ENCODE results near the gene TUBB. TPM values are rescaled to one million over a fixed set of nuclear protein-coding genes. Genes with fewer than 3 reads are reported as not detected.

Gene TUBB
- total and polyA plus RNA-seq, 2 donors (not counting 1 experiment from before 2014, with no cell fraction given), result 102 to 295 TPM

DNA sequence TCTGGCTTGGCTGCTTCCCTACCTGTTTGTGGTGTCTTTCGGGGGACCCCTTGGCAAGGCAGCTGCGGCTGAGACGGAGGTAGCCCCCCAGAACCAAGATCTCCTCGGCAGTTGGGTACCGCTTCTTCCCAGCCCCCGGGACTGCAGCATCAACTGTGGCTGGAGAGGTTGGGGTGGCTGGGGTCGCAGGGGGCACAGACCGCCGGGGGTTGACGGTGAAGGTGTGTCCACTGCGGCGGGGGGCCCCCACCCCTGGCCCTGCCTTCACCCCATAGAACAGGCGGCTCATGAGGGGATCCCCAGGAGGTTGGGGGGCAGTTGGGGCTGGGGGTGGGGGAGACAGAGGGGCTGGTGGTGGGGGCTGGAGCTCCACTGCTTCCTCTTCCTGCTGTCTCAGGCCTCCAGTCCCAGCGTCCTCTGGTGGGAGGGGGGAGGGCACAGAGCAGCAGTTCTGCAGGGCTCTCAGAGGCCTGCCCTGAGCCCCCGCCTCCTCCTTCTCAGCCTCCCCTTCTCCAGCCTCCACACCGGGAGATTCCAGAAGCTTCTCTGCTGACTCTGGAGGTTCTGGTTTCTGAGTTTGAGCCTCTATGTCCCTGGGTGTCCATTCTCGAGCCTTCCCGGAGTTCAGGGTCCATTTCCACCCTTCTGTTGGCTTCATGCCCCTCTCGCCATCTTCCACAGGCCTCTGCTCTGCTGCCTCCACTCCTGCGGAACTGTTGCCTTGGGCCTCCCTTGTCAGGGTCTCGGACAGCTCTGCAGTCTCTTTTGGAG lies 35.6 kb upstream of the TUBB start:
- Histone ChIP-seq H3K36me3 (replicated peaks in 1 of 2; ENCODE audit: control extremely low read depth in 1 of 2, control insufficient read depth in 1 of 2, extremely low read depth in 1 of 2, insufficient read depth in 2 of 2, low read length in 1 of 2) (peaks cover 0 to 22% of the 10 kb centered on the region in 2 experiments), H3K27me3 (replicated peaks in 1 of 4; ENCODE audit: control extremely low read depth in 1 of 4, control insufficient read depth in 3 of 4, insufficient read depth in 4 of 4, low read length in 3 of 4) (no peaks in the 10 kb centered on the region), H3K9me3 (ENCODE audit: control extremely low read depth in 1 of 3, control insufficient read depth in 2 of 3, insufficient read depth in 1 of 3, low read length in 2 of 3) (no peaks in the 10 kb centered on the region), H3K4me1 (ENCODE audit: control insufficient read depth in 2 of 2, insufficient read depth in 2 of 2, low read length in 2 of 2) (peaks cover 50 to 52% of the 10 kb centered on the region in 2 donors), H3K79me2 (ENCODE audit: control insufficient read depth, insufficient read depth, low read length) (peaks cover 75% of the 10 kb centered on the region), H2AFZ (ENCODE audit: insufficient read depth, low read depth, low read length, poor library complexity, severe bottlenecking) (no peak overlapping the region), H3K9ac (ENCODE audit: low read length) (peak overlapping the region; percentile 98), H3K4me3 (ENCODE audit: control extremely low read depth in 1 of 5, extremely low read depth in 1 of 5, insufficient read depth in 1 of 5, low read depth in 2 of 5, low read length in 4 of 5) (peak overlapping the region; percentile 91 to 100 (median 97)), H3K27ac (ENCODE audit: low read length in 2 of 2) (peak overlapping the region; percentile 93 to 97), H4K20me1 (ENCODE audit: control insufficient read depth, insufficient read depth, low read length, poor library complexity, severe bottlenecking) (peaks cover 71% of the 10 kb centered on the region), H3K4me2 (replicated peaks; ENCODE audit: low read depth, low read length, poor library complexity, severe bottlenecking) (peak overlapping the region; percentile 100)
- WGBS (ENCODE audit: insufficient coverage), result 3% methylated on average over 12 of the region's 21 CpGs
- CTCF ChIA-PET, result interaction anchor here (0.9 to 19.8 kb wide), 3 partner anchors 11 to 201 kb away, joined by 3 to 963 read pairs (median 3); partner anchors contain the start of genes MDC1 and TUBB
- peak overlapping the region; percentile 97 for H3K4me3 Mint-ChIP-seq
- intact Hi-C loops (cut with micrococcal nuclease), result no loop called here
- peaks cover 72% of the 10 kb centered on the region for H3K4me1 Mint-ChIP-seq
- H3K27me3 Mint-ChIP-seq, result no peaks in the 10 kb centered on the region
- TF ChIP-seq, protein P1, sequence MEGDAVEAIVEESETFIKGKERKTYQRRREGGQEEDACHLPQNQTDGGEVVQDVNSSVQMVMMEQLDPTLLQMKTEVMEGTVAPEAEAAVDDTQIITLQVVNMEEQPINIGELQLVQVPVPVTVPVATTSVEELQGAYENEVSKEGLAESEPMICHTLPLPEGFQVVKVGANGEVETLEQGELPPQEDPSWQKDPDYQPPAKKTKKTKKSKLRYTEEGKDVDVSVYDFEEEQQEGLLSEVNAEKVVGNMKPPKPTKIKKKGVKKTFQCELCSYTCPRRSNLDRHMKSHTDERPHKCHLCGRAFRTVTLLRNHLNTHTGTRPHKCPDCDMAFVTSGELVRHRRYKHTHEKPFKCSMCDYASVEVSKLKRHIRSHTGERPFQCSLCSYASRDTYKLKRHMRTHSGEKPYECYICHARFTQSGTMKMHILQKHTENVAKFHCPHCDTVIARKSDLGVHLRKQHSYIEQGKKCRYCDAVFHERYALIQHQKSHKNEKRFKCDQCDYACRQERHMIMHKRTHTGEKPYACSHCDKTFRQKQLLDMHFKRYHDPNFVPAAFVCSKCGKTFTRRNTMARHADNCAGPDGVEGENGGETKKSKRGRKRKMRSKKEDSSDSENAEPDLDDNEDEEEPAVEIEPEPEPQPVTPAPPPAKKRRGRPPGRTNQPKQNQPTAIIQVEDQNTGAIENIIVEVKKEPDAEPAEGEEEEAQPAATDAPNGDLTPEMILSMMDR (IDR thresholded peaks at IDR 0.05), result no peak
- no peak for TF ChIP-seq EZH2 (IDR thresholded peaks at IDR 0.05; ENCODE audit: borderline replicate concordance, insufficient read depth, low read depth, low read length, poor library complexity, severe bottlenecking)
- H3K27ac Mint-ChIP-seq, result peak overlapping the region; percentile 99
- POLR2A ChIA-PET, result interaction anchor here (0.5 to 8.7 kb wide), 5 partner anchors 36 to 198 kb away, joined by 4 to 216 read pairs (median 5); partner anchors contain the start of genes MDC1 and TUBB
- no peaks in the 10 kb centered on the region for H3K9me3 Mint-ChIP-seq (ENCODE audit: insufficient read depth)
- peak; percentile 54 for DNase-seq
- no peak for ATAC-seq (ENCODE audit: low read depth)

All from B cell (primary cell).